ENCODE results near the gene CHCHD5. TPM values are rescaled to one million over a fixed set of nuclear protein-coding genes. Genes with fewer than 3 reads are reported as not detected.

CHCHD5 gene
- polyA plus RNA-seq, 3 donors, result 37.1 to 77.3 (median 56.2) TPM

GRCh38 chr2:112597537-112598322 is 13.3 kb downstream of the CHCHD5 start:
- intact Hi-C loops (cut with micrococcal nuclease), result loop anchor here in 1 of 2 donors (10.0 kb wide), 1 partner anchor 357 kb away; no protein-coding TSS in a partner anchor
- peaks cover 6 to 8% of the 10 kb centered on the region in 2 donors for H3K4me1 ChIP-seq (ENCODE audit: control insufficient read depth in 1 of 2, insufficient read depth in 2 of 2, low read length in 2 of 2)
- Mint-ChIP-seq H3K27me3 (ENCODE audit: low read depth in 3 of 3) (peaks cover 0 to 3% (median 1%) of the 10 kb centered on the region in 3 donors), H3K4me3 (no peak overlapping the region), H3K36me3 (peaks cover 2 to 7% of the 10 kb centered on the region in 2 donors), H3K27ac (no peak overlapping the region), H3K4me1 (peaks cover 9% of the 10 kb centered on the region), H3K9me3 (peaks cover 0 to 5% (median 2%) of the 10 kb centered on the region in 7 donors)
- no peak overlapping the region for H2AFZ ChIP-seq (ENCODE audit: insufficient read depth, low read depth, low read length, poor library complexity, severe bottlenecking)
- no peaks in the 10 kb centered on the region for H3K27me3 ChIP-seq (ENCODE audit: control insufficient read depth in 2 of 2, insufficient read depth in 2 of 2, low read length in 2 of 2)
- no peak overlapping the region for H3K27ac ChIP-seq (ENCODE audit: low read depth in 1 of 2, low read length in 2 of 2)
- TF ChIP-seq CTCF (IDR thresholded peaks at IDR 0.05), result no peak
- no peak for DNase-seq
- no peaks in the 10 kb centered on the region for H4K20me1 ChIP-seq (ENCODE audit: insufficient read depth, low read length)
- no peak overlapping the region for H3K9ac ChIP-seq (ENCODE audit: insufficient read depth, low read length, poor library complexity, severe bottlenecking)
- no peaks in the 10 kb centered on the region for H3K79me2 ChIP-seq (ENCODE audit: insufficient read depth, low read length)
- no peak overlapping the region for H3K4me2 ChIP-seq (replicated peaks; ENCODE audit: extremely low read depth, low read length, poor library complexity, severe bottlenecking)
- no CpG with 5 or more reads among the region's 10 CpGs for WGBS (ENCODE audit: insufficient coverage)
- no peak overlapping the region for H3K4me3 ChIP-seq (replicated peaks in 1 of 3; ENCODE audit: low read depth in 2 of 3, low read length in 3 of 3)
- no peaks in the 10 kb centered on the region for H3K36me3 ChIP-seq (replicated peaks in 1 of 2; ENCODE audit: control insufficient read depth in 1 of 2, insufficient read depth in 2 of 2, low read length in 2 of 2)
- no peaks in the 10 kb centered on the region for H3K9me3 ChIP-seq (replicated peaks in 1 of 2; ENCODE audit: control insufficient read depth in 1 of 2, insufficient read depth in 1 of 2, low read length in 2 of 2)

GRCh38 chr2:112600634-112601033 is 16.2 kb downstream of the CHCHD5 start:
- no peaks in the 10 kb centered on the region for H3K27me3 ChIP-seq (ENCODE audit: control insufficient read depth in 2 of 2, insufficient read depth in 2 of 2, low read length in 2 of 2)
- no peak overlapping the region for H3K4me3 Mint-ChIP-seq
- H3K4me2 ChIP-seq (replicated peaks; ENCODE audit: extremely low read depth, low read length, poor library complexity, severe bottlenecking), result no peak overlapping the region
- intact Hi-C loops (cut with micrococcal nuclease), result loop anchor here (1.0 to 5.0 kb wide), 3 partner anchors 47 to 126 kb away; partner anchors contain the start of gene SLC20A1 (in 2 of the 2)
- H3K4me1 Mint-ChIP-seq, result peaks cover 6% of the 10 kb centered on the region
- DNase-seq, result no peak
- no peak overlapping the region for H3K9ac ChIP-seq (ENCODE audit: insufficient read depth, low read length, poor library complexity, severe bottlenecking)
- no peaks in the 10 kb centered on the region for H3K36me3 ChIP-seq (replicated peaks in 1 of 2; ENCODE audit: control insufficient read depth in 1 of 2, insufficient read depth in 2 of 2, low read length in 2 of 2)
- H3K9me3 Mint-ChIP-seq, result peaks cover 0 to 5% (median 2%) of the 10 kb centered on the region in 7 donors
- H3K4me3 ChIP-seq (replicated peaks in 1 of 3; ENCODE audit: low read depth in 2 of 3, low read length in 3 of 3), result no peak overlapping the region
- no peaks in the 10 kb centered on the region for H4K20me1 ChIP-seq (ENCODE audit: insufficient read depth, low read length)
- no peaks in the 10 kb centered on the region for H3K36me3 Mint-ChIP-seq
- no peaks in the 10 kb centered on the region for H3K9me3 ChIP-seq (replicated peaks in 1 of 2; ENCODE audit: control insufficient read depth in 1 of 2, insufficient read depth in 1 of 2, low read length in 2 of 2)
- no peak overlapping the region for H3K27ac Mint-ChIP-seq
- no peak overlapping the region for H3K27ac ChIP-seq (ENCODE audit: low read depth in 1 of 2, low read length in 2 of 2)
- 94% methylated on average over 3 of the region's 3 CpGs for WGBS (ENCODE audit: insufficient coverage)
- no peak for TF ChIP-seq CTCF (IDR thresholded peaks at IDR 0.05)
- H3K79me2 ChIP-seq (ENCODE audit: insufficient read depth, low read length), result no peaks in the 10 kb centered on the region
- H3K4me1 ChIP-seq (ENCODE audit: control insufficient read depth in 1 of 2, insufficient read depth in 2 of 2, low read length in 2 of 2), result peaks cover 6 to 8% of the 10 kb centered on the region in 2 donors
- H2AFZ ChIP-seq (ENCODE audit: insufficient read depth, low read depth, low read length, poor library complexity, severe bottlenecking), result no peak overlapping the region
- H3K27me3 Mint-ChIP-seq (ENCODE audit: low read depth in 3 of 3), result peaks cover 0 to 3% (median 1%) of the 10 kb centered on the region in 3 donors

Measured in CD14-positive monocyte (primary cell).